ENCODE results near the gene LY6G5C. TPM values are rescaled to one million over a fixed set of nuclear protein-coding genes. Genes with fewer than 3 reads are reported as not detected.

The LY6G5C gene
- total and polyA plus RNA-seq, 2 of the 13 experiments (the other 11 are each of a cell fraction or from before 2014, with no cell fraction given), result 0.33 to 0.55 TPM

DNA sequence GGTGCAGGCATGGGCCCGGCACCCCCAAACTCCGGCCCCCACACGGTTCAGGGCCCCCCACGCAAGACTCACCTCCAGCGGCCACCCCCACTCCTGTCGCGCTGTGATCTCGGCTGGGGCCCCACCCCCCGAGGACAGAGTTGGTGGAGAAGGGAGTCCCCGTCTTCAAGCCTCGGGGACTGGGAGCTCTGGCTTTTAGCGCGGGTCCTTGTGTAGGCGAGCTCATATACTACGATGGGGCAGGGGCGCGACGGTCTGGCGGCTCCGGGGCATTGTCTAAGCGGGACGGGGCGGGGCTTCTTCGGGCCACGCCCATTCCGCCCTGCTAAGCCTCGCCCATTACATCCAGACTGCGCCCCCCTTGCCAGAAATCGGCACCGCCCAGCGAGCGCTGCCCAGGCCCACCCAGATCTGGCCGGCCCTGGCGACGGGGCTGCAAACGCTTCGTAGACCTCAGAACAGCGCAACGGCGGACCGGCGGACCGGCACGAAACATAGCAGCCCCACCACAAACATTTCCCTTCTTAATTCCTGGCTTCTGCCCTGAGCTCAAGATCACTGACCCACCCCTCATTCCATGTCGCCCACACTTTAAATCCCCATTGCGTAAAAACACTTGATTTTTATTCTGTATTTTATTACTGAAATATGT, 49.2 kb upstream of the LY6G5C start (continued):
- TF ChIP-seq POGZ (CRISPR knock-in tag; IDR thresholded peaks at IDR 0.05), result no peak
- TF ChIP-seq TEAD3 (CRISPR knock-in tag; optimal IDR thresholded peaks at IDR 0.05; ENCODE audit: borderline replicate concordance), result no peak
- TF ChIP-seq, protein P1, sequence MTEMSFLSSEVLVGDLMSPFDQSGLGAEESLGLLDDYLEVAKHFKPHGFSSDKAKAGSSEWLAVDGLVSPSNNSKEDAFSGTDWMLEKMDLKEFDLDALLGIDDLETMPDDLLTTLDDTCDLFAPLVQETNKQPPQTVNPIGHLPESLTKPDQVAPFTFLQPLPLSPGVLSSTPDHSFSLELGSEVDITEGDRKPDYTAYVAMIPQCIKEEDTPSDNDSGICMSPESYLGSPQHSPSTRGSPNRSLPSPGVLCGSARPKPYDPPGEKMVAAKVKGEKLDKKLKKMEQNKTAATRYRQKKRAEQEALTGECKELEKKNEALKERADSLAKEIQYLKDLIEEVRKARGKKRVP (CRISPR knock-in tag; IDR thresholded peaks at IDR 0.05), result 0 out of 4 replicates have a peak, but pooled peaks of 1 of the 2 experiments have one; percentile 27
- TF ChIP-seq REPIN1 (CRISPR knock-in tag; IDR thresholded peaks at IDR 0.05; ENCODE audit: borderline replicate concordance, low read depth), result peak; percentile 9; the same call in 1 of the 2 replicates
- no peak for TF ChIP-seq SOX6 (IDR thresholded peaks at IDR 0.05)
- TF ChIP-seq SOX6 (CRISPR knock-in tag; IDR thresholded peaks at IDR 0.05), result 0 out of 2 replicates have a peak, but pooled peaks have one; percentile 39
- TF ChIP-seq, protein P2, sequence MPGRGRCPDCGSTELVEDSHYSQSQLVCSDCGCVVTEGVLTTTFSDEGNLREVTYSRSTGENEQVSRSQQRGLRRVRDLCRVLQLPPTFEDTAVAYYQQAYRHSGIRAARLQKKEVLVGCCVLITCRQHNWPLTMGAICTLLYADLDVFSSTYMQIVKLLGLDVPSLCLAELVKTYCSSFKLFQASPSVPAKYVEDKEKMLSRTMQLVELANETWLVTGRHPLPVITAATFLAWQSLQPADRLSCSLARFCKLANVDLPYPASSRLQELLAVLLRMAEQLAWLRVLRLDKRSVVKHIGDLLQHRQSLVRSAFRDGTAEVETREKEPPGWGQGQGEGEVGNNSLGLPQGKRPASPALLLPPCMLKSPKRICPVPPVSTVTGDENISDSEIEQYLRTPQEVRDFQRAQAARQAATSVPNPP (CRISPR knock-in tag; IDR thresholded peaks at IDR 0.05), result no peak; the same call in 1 of the 2 replicates
- no peak; the same call in 1 of the 2 replicates for TF ChIP-seq ZNF350 (CRISPR knock-in tag; IDR thresholded peaks at IDR 0.05; ENCODE audit: borderline replicate concordance, low read depth)
- no peak for TF ChIP-seq MLLT10 (CRISPR knock-in tag; IDR thresholded peaks at IDR 0.05)
- TF ChIP-seq IRX3 (CRISPR knock-in tag; IDR thresholded peaks at IDR 0.05; ENCODE audit: borderline replicate concordance, low read depth), result peak; percentile 54; the same call in 1 of the 2 replicates
- peak; percentile 63 for TF ChIP-seq ASH2L (IDR thresholded peaks at IDR 0.05; ENCODE audit: insufficient read length, low read depth, low read length)
- TF ChIP-seq ZFP1 (CRISPR knock-in tag; IDR thresholded peaks at IDR 0.05), result no peak
- no peak; the same call in 1 of the 2 replicates for TF ChIP-seq ZNF598 (CRISPR knock-in tag; IDR thresholded peaks at IDR 0.05; ENCODE audit: borderline replicate concordance)
- TF ChIP-seq TGIF2 (CRISPR knock-in tag; IDR thresholded peaks at IDR 0.05), result 0 out of 2 replicates have a peak, but pooled peaks have one; percentile 28
- no peak for TF ChIP-seq ZNF253 (CRISPR knock-in tag; IDR thresholded peaks at IDR 0.05; ENCODE audit: borderline replicate concordance)
- no peak for TF ChIP-seq KDM6A (CRISPR knock-in tag; IDR thresholded peaks at IDR 0.05; ENCODE audit: low read depth)
- no peak for TF ChIP-seq ZFAT (CRISPR knock-in tag; conservative IDR thresholded peaks at IDR 0.05)
- TF ChIP-seq HMGA1 (CRISPR knock-in tag; conservative IDR thresholded peaks at IDR 0.05), result no peak
- TF ChIP-seq, protein P3, sequence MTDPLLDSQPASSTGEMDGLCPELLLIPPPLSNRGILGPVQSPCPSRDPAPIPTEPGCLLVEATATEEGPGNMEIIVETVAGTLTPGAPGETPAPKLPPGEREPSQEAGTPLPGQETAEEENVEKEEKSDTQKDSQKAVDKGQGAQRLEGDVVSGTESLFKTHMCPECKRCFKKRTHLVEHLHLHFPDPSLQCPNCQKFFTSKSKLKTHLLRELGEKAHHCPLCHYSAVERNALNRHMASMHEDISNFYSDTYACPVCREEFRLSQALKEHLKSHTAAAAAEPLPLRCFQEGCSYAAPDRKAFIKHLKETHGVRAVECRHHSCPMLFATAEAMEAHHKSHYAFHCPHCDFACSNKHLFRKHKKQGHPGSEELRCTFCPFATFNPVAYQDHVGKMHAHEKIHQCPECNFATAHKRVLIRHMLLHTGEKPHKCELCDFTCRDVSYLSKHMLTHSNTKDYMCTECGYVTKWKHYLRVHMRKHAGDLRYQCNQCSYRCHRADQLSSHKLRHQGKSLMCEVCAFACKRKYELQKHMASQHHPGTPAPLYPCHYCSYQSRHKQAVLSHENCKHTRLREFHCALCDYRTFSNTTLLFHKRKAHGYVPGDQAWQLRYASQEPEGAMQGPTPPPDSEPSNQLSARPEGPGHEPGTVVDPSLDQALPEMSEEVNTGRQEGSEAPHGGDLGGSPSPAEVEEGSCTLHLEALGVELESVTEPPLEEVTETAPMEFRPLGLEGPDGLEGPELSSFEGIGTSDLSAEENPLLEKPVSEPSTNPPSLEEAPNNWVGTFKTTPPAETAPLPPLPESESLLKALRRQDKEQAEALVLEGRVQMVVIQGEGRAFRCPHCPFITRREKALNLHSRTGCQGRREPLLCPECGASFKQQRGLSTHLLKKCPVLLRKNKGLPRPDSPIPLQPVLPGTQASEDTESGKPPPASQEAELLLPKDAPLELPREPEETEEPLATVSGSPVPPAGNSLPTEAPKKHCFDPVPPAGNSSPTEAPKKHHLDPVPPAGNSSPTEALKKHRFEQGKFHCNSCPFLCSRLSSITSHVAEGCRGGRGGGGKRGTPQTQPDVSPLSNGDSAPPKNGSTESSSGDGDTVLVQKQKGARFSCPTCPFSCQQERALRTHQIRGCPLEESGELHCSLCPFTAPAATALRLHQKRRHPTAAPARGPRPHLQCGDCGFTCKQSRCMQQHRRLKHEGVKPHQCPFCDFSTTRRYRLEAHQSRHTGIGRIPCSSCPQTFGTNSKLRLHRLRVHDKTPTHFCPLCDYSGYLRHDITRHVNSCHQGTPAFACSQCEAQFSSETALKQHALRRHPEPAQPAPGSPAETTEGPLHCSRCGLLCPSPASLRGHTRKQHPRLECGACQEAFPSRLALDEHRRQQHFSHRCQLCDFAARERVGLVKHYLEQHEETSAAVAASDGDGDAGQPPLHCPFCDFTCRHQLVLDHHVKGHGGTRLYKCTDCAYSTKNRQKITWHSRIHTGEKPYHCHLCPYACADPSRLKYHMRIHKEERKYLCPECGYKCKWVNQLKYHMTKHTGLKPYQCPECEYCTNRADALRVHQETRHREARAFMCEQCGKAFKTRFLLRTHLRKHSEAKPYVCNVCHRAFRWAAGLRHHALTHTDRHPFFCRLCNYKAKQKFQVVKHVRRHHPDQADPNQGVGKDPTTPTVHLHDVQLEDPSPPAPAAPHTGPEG (CRISPR knock-in tag; IDR thresholded peaks at IDR 0.05), result no peak
- no peak for TF ChIP-seq PHF20 (CRISPR knock-in tag; IDR thresholded peaks at IDR 0.05)
- TF ChIP-seq ZNF775 (CRISPR knock-in tag; IDR thresholded peaks at IDR 0.05; ENCODE audit: borderline replicate concordance), result no peak
- TF ChIP-seq NR1H2 (CRISPR knock-in tag; IDR thresholded peaks at IDR 0.05; ENCODE audit: borderline replicate concordance, low read depth), result no peak
